IPS-NIHi7 (cell line): ENCODE data around the gene TMEM244.
"Not testable (repeated sequence)": the region's sequence is repeated elsewhere in the genome, so short reads cannot be mapped to it uniquely, and the experiment has no call there.

ENCODE experiments used
- DNase-seq: peaks from one replicate; pipeline ENCODE4 v3.0.0; 2012; ENCODE audit warnings: mixed read lengths; ENCODE audit errors: extremely low spot score

The TMEM244 gene

DNA sequence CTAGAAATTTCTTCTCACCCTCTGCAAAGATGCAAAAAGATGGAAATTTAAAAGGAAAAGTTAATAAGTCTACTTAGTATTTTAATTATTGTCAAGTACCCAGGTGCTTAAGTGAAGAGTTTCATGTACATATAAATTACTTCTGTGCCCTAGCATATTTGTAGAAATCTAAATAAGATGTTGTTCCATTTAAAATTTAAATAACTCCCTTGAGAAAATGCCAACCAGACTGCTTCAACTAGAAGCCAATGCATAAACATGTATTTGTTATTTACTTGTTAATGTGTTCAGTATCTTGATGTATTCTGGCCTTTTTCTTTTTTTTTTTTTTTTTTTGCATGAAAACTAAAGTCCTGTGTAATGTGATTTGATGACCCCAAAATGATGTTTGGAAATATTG, 6.3 kb upstream of the TMEM244 start:
- DNase-seq: no peak

DNA sequence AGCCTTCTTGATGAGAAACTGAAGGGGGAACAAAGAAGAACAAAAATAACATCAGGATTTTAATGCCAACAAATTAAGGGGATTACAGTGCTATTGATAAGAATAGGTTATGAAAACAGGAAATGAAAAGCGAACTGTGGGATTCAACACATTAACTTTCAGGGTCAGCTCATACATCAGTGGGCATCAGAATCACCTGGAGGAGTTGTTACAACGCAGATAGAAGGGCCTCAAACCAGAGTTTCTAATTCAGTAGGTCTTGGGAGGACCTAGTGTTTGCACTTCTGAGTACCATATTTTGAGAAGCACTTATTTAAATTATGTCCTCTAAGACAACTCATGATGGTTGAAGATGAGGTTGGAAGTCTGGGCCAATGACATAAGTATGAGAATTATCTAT, 5.6 kb upstream of the TMEM244 start:
- DNase-seq: no peak

DNA sequence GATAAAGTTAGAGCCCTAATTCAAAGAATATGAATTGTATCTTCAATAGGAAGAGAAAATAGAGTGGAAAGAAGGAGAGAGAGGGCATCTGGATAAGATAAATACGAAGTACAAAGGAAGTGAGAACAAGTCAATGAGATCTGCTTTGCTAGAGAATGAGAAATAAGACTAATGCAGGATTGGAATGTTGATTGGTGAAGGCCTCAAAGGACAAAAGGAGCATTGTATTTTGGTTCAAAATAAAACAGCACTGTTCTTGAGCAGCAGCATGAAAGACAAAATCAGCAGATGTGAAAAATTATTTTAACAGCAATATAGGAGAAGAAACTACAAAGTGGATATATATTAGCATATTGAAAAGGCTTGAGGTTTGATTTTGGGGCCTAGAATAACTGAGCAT, 5.1 kb upstream of the TMEM244 start:
- no peak for DNase-seq

DNA sequence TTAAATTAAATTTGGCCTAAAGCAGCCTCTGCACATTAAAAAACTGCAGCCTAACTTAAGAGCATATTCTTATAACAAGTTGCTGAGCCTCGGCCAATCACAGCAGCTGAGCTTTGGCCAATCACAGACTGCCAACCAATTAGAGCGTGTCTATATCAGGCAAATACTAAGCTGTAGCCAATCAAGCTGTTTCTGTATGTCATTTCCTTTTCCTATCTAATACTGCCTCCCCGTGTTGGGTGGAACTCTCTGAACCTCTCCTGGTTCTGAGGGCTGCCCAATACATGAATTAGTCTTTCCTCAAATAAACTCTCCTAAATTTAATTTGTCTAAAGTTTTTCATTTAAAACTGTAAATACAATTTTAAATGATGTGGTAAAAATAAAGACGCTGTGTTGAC, 3.9 kb upstream of the TMEM244 start:
- no peak for DNase-seq

DNA sequence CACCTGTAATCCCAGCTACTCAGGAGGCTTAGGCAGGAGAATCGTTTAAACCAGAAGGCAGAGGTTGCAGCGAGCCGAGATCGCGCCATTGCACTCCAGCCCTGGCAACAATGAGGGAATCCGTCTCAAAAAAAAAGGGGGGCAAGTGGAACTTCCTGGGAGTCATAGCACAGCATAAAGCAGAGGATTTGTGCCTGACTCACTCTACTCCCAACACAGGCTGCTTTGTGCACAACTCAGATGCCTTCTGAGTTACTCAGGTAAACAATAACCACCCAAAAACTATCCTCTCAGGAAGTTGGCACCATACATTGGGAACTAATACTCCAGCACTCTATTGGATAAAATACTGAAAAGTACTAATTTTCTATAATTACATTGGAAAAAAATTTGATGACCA, 2.5 kb upstream of the TMEM244 start:
- no peak for DNase-seq

DNA sequence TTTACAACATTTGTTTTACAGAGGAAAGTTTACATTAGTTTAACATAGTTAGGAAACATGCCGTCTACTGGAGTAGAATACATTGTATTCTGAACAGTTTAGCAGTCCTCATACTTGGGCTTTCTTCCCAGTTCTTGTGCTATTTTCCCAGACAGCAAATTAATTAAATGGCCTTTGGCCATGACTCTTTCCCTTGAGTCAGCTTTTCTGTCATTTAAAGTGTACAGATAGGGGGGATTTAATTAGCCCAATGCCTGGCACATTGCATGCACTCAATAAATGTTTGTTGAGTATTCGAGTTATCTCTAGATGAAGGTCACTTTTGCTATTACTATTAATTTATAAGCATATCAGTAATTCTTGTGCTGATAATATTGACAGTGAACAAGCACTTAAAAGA, 1.6 kb downstream of the TMEM244 start:
- no peak for DNase-seq

DNA sequence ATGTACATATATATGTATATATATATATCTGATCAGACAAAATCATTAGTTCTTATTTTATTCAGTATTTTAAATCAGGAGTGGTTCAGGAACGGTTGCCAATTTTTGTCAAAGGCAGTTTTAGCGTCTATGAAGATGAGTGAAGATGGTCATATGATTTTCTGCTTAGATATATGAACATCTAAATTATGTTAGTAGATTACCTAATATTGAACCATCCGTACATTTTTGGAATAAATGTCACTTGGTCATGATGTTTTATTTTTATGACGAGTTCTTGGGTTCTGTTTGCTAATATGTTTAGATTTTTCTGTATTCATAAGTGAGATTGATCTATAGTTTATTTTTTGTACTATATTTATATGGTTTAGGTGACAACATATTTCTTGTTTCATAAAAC, 3.3 kb downstream of the TMEM244 start:
- DNase-seq: no peak

DNA sequence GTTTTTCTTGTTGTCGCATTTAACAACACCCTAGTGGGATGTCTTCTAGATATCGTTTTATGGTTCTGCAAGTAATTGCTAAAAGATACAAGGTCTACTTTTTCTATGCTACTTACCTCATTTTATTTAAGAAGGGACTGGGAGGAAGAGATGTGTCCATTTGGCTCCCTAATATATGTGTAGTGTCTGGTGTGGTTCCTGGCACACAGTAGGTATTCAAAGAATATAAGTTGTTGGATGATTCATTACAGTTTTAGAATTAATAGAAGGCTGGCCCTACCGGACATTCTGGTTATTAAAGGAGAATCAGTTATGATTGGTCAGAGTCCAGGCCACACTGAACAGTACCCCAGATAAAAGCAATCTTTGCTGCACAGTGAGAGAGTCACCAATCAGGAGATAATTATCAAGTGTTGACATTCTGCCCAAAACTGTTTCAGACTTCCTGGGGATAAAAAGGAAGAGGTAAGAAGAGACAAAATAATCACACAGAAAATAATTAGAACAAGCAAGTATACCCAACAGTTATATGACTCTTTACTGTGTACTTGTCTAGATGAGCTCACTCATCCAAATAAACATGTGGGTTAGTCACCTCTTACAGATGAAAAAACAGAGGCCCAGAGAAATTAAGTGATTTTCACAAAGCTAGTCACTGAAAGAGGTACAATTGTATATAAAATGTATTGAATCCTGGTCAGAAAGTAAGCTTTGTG, 7.0 kb downstream of the TMEM244 start:
- no peak for DNase-seq

DNA sequence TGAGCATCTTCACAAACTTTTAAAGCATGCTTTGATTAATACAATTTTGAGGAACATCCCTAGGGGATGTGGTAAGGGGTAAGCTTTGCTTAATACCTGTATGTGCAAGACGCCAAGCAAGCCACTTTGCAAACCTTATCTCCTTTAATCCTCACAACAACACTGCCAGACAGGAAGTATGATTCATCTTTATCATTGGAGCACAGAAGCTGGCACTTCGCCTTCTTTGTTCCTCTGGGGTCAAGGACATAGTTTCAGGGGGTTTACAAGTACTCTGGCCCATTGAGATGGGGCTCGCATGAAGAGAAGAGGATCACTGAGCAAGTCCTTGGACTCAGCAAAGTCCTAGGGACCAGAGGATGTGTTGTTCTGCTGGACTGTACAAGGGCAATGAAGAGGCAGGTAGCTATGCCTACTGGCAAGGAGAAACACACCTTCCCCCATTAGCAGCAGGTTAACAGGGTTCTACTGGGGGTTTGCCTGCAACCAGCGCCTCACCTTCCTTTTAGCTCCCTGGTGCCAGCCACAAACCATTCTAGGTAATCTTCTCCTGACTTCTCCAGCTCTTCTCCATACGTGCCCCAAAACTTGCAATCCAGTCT, 8.8 kb downstream of the TMEM244 start:
- DNase-seq: no peak

DNA sequence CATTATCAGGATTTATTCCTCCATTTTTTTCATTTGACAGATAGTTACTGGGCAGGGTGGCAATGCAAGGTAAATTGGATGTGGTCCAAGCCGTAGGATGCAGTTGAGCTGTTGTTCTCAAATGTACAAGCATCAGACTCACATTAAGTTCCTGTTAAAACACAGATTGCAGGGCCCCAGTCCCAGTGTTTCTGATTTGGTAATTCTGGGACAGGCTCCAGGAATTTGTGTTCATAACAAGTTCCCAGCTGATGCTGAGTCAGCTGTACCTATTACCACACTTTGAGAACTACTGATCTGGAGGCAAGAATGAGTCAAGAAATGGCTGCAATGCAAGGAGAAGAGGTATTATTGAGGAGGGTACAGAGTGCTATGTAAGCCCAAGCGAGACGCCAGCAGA, 11.7 kb downstream of the TMEM244 start:
- DNase-seq: no peak

DNA sequence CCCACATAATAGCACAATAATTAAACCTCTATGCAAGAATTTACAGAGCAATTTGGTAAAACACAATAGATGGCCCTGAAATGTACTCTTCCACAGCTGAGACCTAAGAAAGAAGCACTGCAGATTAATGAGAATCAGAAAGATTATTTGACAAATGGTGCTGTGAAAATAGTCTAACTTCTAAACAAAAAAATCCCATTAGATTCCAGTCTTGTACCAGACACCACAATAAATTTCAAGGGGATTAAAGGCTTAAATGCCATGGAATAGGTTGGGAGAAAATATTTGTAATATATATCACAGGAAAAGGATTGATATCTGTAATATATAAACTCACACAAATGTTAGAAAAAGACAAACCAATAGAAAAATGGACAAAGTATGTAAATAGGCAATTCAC, 14.4 kb downstream of the TMEM244 start:
- no peak for DNase-seq

DNA sequence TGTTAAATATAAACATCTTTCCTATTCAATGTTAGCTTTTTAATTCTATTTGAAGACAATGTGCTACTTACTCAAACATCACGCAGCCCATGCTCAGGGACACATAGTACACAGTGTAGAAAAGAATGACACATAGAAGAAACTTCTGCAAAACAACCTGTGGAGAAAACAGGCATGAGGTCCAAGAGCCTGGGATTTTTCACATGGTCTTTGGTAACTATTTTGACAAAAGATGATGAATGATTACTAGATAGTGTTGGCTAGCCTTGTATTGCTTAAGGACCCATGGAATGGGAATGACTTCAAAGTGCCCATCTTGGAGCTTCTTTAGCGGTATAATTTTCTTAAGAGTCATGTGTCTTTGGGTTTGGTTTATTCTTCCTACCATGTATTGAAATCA, 15.4 kb downstream of the TMEM244 start:
- no peak for DNase-seq

DNA sequence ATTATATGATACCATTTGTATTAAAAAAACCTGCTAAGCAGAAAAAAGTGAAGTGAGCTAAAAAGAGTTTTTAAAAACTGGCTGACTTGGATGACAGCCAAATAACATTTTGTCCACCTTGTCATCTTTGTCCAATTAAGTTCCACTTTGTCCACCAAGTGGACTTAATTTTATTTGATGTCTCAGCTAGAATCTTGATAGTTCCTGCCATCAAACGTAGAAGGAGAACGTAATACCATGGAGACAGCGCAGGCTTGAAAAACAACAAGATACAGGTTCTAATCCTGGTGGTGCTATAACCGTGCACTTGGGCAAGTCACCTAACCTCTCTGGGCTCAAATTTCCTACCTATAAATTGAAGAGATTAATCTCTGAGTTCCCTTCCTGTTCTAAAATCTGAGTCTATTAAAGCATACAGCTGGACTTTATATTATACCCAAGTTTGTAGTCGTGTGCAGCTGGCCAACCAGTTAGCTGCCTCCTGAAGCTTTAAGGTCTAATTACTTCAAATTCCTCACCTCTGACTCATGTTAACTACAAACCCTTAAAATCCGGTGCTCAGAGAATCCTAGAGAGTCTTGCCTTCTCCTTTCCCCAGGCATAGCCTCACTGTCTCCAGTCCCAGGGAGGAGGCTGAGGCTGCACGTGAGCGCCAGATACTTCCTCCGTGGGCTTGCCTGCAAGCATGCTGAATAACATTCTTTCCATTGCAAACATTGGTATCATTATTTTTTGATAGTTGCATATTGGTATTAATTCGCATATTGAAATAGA, 16.8 kb downstream of the TMEM244 start:
- DNase-seq: peak; percentile 65

DNA sequence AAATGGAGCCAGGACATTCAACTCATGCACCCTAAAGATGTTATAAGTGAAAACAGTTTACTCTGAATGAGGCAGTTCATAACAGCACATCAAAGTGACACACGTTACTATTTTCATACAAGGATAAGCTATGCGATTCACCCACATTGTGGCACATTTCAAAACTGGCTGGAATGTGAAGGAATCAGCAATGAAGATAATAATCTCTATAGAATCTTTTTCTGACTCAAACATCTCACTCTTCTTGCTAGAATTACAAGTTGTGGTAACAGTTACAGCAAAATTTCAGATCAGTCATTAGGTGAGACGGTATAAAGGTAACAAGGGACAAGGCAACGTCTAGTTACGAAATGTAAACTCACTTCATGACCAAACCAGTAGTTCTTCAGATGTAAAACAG, 17.5 kb downstream of the TMEM244 start:
- no peak for DNase-seq

DNA sequence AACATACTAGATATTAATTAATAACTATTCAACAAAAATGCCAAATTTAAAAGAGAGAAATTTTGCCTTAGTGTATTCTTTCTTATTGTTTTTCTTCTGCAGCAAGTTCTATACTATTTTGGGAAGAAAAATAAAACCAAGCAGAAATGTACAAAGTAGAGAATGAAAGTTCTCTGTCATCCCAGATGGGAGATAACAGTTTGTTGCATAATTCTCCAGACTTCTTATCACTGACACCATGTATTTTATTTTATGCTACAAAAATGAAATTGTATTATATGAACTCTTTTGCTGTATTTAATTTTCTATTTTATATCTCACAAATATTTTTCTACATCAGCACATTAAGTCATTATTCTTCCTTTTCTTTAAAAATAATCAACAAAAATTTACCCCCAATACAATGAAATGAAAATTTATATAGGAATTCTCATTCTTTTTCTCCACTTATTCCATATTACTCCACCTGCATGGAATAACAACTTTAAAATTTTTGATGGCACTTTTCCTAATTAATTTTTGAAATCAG, 18.2 kb downstream of the TMEM244 start:
- no peak for DNase-seq

DNA sequence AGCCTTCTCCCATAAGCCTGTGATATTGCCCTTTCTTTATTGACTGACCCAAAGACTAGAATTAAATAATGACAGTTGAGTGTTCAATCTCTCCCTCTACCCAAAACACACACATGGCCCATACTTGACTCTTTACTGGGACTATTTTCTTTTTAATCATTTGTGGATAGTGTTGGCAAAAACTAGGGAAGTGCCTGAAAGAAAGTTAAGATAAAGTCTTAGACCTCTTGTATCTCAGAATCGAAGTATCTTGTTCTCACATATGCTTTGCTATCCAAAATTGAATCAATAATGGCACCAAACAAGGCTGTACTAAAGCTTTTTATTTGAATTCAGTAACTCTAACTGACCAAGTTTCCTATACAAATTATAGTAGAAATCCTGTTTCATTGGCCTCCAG, 19.0 kb downstream of the TMEM244 start:
- no peak for DNase-seq

DNA sequence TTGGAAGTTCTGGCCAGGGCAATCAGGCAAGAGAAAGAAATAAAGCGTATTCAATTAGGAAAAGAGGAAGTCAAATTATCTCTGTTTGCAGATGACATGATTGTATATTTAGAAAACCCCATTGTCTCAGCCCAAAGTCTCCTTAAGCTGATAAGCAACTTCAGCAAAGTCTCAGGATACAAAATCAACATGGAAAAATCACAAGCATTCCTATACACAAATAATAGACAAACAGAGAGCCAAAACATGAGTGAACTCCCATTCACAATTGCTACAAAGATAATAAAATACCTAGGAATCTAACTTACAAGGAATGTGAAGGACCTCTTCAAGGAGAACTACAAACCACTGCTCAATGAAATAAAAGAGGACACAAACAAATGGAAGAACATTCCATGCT, 21.6 kb downstream of the TMEM244 start:
- DNase-seq: not testable (repeated sequence)

DNA sequence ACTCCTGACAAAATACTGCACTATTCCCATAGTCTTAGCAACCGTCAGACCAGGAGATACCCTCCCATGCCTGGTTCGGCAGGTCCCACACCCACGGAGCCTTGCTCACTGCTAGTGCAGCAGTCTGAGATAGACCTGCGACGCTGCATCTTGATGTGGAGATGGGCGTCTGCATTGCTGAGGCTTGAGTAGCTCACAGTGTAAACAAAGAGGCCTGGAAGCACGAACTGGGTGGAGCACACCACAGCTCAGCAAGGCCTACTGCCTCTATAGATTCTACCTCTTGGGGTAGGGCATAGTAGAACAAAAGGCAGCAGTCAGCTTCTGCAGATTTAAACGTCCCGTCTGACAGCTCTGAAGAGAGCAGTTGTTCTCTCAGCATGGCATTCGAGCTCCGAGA, 25.4 kb downstream of the TMEM244 start:
- no peak for DNase-seq

DNA sequence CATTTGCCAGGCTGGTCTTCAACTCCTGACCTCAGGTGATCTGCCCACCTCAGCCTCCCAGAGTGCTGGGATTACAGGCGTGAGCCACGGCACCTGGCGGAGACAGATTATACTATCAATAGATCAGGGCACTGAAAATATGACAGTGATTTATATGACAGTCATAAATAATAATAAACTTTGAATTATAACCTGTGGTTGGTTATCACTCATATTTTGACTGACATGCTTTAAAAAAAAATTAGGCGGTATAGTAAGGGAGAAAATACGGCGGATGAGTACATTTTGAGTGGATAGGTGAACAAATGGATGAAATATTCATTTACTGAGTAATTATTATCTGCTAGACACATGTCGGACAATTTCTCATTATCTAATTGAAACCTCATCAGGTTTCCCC, 28.8 kb downstream of the TMEM244 start:
- DNase-seq: no peak

DNA sequence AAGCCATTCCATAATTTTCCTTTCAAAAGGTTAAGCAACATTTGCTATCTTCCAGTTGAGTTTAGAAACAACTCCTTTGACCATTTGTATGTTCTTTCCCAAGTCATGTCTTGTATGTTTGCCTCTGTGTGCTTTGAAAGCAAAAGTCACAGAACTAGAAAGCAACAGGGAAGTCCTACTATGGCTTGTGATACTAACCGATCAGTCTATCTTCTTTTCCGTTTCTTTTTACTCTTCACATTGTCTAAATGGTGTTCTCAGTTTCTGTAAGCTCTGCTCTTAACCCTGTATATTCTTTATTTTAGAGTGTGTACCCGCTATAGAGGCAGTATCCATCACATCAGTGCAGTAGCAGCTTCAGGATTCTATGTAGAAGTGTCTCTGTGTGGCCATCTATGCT, 32.9 kb downstream of the TMEM244 start:
- DNase-seq: no peak

DNA sequence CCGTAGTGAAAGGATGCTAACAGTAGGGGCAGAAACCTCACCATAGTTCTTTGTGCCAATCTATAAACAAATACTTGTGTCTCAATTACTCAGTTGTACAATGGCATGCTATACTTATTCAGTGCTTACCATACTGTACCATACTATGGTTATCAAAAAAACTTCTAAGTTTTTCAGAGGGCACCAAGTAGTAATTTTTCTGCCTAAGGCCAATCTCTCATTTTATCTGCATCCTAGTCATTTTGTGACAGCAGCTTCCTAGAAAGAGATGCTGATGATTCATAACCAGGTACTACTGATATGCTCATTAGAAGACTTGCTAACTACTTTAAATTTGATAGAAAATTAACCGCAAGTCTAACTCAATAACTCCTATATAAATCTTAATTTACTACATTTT, 42.9 kb downstream of the TMEM244 start:
- DNase-seq: no peak

DNA sequence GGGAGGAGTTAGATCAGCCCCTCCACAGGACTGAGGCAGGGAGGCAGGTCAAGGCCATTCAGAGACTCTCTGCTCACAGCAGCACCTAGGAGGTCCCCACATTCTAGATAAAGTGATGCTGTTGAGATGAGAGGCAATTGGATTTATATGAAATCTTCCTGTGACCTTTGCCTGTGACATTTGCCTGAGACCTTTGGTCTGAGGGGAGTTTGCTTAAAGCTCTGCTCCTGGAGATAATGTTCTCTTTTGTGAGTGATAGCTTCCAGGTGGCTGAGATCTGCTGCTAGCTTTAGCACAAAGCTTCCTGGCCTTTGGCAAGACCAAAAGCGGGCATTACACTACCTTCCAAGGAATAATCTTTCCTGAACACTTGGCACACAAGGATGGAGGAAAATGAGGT, 43.3 kb downstream of the TMEM244 start:
- no peak for DNase-seq

DNA sequence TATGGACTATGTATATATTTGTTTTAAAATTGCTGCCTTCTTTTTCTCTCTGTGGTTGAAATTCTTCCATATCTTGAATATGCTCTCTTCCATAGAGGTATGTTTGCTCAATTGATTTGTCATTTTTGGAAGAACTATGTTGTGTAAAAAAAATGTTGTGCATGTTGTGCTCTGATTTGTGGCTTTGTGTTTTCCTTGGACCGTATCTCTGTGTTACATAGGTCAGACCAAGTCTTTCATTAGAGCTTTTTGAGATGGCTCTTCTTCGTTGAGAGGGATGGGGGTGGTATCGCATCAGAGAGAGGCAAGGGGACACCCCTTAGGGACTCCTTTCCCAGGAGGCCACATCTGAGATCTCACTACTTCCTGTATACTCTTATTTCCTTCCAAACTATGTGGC, 43.8 kb downstream of the TMEM244 start:
- no peak for DNase-seq
